Stimulated activated CD8-positive, alpha-beta memory T cell treated with anti-CD3 and anti-CD28 coated beads, Interleukin-4, amount 100 ng/mL, for 1 hour (primary cell): ENCODE data around the gene SLAMF8.
A peak's percentile ranks its signal among the peaks of the same experiment; 100 is the strongest.

Experiments
- DNase-seq, 2 donors: peaks; one replicate each; pipeline ENCODE4 v3.0.0-alpha.2; 2020; ENCODE audit warnings: low read depth in 2 of 2, low spot score in 1 of 2

SLAMF8 gene

GRCh38 chr1:159826441-159827101, at the start of gene SLAMF8:
SLAMF8 (plus strand) TSS chr1:159826873; CDS start chr1:159826899, 26 bp downstream.
- peak; percentile 13 to 22 for DNase-seq

GRCh38 chr1:159778266-159778665, 48.4 kb upstream of the SLAMF8 start:
- no peak for DNase-seq

GRCh38 chr1:159779403-159779851, 47.2 kb upstream of the SLAMF8 start:
- no peak for DNase-seq

GRCh38 chr1:159780583-159781582, 45.8 kb upstream of the SLAMF8 start, which contains the start of gene DUSP23:
DUSP23 (plus strand) TSS chr1:159780962; CDS start chr1:159781101, 139 bp downstream.
- peak; percentile 87 to 92 for DNase-seq

GRCh38 chr1:159781992-159782391, 44.7 kb upstream of the SLAMF8 start:
- DNase-seq, result no peak

DNA sequence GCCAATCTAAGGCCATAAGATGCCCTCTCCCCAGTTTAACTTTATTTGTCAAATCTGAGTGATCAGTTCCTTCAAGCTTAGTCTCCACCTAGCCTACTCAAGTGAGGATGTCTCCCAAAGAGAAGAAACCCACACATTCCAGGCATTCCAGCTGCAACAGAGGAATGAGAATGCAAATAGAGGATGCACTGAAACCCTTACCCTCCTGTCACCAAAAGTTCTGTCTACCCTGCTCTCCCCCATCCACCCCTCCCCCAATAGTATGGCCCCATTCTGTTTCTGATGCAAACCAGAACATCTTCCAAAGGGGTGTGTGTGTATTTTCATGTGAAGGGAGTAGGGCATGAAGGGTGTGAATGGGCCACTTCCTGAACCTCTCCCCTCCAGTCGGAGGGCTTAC, 42.9 kb upstream of the SLAMF8 start:
- no peak for DNase-seq

DNA sequence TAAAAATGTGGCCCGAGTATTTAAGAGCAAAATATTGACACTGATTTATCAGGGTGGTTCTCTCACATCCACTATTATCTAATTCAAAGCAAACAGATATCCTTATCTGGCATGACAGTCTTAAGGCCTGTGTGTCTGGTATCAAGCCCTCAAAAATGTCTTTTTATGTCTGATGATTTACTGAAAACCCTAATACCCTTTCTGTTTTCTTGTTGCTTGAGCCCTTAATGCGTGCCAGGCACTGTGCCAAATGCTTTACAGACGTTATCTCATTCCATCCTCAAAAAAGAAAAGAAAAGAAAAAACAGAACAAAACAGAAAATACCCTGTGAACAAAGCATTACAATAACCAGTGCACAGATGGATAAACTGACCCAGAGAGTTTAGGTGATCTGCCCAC, 40.2 kb upstream of the SLAMF8 start:
- no peak for DNase-seq

DNA sequence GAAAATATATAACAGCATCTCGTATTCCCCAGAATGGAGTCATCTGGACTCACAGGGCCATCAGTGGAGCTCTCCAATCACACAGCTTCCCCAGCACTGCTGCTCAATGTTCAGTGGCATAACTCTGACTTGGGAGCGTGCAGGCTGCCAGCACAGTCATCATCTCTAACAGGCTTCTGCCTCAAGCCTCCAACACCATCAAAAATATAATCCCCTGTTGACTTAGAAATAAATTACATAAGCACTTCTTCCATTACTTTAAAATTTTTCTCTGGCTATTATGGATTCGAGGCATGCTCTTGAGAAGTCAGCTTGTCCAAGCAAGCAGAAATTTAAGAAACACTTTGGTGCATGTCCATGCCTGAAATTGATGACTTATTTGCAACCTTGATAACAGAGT, 39.7 kb upstream of the SLAMF8 start:
- DNase-seq, result no peak

DNA sequence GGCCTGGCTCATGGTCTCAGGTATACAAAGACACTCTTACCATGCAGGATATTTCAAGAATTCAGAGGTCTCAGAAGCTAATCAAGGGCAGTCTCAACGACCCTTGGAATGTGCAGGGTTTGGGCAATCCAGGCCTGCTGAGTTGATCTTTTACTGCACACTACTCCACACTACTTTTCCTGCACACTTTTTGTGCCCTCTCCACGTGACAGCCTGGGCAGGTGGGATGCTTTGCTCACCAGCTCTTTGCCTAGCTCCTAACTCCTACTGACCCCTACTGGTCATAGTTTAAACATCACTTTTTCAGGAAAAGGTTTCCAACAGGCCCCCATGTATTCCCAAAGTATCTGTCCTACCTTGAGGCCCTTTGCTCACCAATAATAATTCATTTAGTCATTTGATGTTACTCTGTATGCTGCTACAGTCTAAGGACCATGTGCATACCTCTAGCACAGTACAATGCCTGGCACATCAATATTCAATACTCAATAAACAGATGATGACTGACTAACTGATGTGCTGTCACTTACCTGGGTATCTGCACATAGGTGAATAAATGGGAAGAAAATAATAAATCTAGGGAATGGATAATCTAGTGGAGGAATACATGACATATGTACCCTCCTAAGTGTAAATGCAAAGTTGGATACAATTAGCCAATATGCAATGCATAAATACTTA, 36.3 kb upstream of the SLAMF8 start:
- no peak for DNase-seq

GRCh38 chr1:159791031-159791430, 35.6 kb upstream of the SLAMF8 start:
- DNase-seq, result no peak

DNA sequence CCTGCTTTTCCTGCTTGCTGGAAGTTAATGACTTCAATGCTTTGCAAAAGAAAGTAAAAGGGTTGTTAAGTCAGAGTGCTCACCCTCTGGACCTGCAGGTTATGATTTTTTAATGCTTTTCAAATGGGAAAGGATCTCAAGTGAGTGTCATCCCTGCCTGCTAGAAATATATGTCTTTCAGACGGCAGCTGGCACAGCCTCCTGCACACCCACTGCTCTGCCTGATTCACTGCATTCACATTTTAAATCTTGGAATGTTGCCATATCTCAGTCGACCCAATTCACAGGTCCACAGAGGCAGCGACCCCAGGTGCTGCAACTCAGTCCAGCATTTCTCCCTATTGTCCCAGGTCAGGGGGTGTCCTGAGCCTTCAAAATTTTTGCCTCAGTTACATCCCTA, 35.2 kb upstream of the SLAMF8 start:
- no peak for DNase-seq

- DNase-seq, result no peak
Measured at GRCh38 chr1:159795534-159795933, 31.1 kb upstream of the SLAMF8 start.

DNA sequence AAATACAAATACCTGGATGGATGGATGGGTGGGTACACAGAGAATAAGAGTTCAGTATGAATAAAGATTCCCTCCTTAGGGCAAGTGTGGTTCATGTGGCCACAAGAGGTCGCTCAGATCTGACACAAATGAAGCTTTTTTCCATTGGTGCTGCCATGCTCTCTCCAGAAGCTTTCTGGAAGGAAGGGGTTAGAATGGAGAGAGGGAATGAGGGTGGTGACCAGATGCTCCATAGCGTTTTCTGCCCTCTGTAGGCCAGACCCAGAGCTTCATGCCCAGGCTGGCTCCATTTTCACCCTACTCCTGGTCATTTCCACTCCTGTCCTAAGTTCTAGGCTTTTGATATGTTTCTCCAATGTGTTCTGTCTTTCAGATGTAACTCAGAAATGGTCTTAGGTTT, 27.8 kb upstream of the SLAMF8 start:
- no peak for DNase-seq

DNA sequence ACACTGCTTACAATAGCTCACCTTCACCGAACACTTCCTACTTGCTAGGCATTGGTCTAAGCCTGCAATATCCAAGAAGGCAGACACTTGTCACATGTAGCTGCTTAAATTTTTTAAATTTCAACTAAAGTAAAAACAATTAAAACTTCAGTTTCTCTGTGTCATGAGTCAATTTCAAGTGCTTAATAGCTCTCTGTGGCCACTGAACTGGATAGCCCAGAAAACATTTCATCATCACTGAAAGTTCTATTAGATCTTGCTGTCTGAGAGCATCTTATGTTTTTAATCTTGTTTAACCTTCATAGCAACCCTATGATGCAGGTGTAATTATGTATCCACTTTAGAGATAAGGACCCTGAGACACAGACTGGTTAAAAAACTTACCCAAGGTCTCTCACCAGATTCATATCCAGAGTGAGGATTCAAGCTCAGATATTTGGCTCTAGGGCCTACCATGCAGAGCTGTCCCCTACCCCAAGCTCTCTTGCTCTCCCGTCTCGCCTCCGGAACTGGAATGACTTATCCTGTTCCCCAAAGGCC, 27.2 kb upstream of the SLAMF8 start:
- DNase-seq, result no peak

- DNase-seq, result peak; percentile 14 to 21
Measured at GRCh38 chr1:159800177-159800930, 26.3 kb upstream of the SLAMF8 start.

DNA sequence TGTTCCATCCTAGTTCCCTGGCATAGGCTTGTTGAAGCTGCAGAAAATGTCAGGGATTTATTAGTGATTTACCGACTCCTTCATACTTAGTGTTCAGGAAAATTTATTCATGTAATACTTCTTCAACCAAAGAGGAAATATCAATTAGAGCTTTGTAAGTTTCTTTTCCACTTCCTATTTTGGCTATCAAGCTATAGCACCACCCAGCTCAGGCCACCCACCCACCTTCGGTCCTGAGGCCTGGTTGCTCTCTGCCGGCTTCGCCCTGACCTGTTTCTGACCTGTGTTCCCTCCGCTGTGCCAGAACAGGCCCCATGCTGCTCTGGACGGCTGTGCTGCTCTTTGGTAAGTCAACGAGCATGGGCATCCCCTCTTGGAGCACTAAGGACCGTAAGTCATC, 24.6 kb upstream of the SLAMF8 start, which contains the start of gene FCRL6:
Gene FCRL6, plus strand, starts transcription at position 250 of the 400 bp plus-strand sequence. Its CDS starts 65 bp downstream, at position 315.
- DNase-seq, result no peak

DNA sequence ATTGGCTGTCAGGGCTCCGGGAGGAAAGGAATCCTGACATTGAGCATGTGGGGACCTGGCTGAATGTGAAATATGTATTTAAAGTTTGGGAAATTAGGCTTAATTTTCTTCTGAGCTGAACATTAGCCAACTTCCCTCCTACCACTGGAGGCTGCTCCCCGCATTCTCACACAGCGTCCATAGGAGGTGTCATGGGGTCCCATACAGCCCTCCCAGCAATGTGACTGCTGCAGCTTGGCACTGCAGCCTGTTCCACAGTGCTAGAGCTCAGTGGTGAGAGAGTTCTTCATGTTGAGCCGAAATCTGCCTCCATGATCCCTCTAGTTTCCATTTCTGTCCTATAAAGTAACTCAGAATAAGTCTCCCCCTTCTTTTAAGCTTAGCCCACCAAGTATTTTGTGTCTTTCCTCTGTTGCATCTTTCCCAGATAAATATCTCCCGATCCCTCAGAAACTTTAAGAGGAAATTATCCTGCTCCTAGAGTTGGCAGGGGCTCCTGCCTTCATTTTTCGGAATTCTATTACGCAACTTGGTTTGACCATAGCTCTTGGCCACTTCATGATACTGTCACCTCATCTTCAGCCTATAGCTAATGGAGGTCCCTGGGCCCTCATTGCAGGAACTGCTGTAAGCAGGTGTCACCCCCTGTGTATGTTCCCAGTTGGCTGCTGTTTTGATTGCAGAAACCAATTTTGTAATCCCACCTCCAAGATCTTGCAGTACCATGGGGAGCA, 22.6 kb upstream of the SLAMF8 start:
- DNase-seq, result no peak

- DNase-seq, result no peak
Measured at GRCh38 chr1:159804924-159805323, 21.7 kb upstream of the SLAMF8 start.

- no peak for DNase-seq
Measured at GRCh38 chr1:159815926-159816325, 10.7 kb upstream of the SLAMF8 start.
